ENCODE data around the gene PRDM1. TPM values are rescaled to one million over a fixed set of nuclear protein-coding genes. Genes with fewer than 3 reads are reported as not detected.

The PRDM1 gene
- total and polyA plus RNA-seq, 2 donors (not counting 1 experiment from before 2014, with no cell fraction given): 6.9 to 9.6 TPM

GRCh38 chr6:106128981-106129781 lies 43.0 kb downstream of the PRDM1 start:
- Histone ChIP-seq H3K36me3 (replicated peaks in 1 of 2; ENCODE audit: control extremely low read depth in 1 of 2, control insufficient read depth in 1 of 2, extremely low read depth in 1 of 2, insufficient read depth in 2 of 2, low read length in 1 of 2) (no peaks in the 10 kb centered on the region), H3K9ac (ENCODE audit: low read length) (no peak overlapping the region), H3K27me3 (replicated peaks in 1 of 4; ENCODE audit: control extremely low read depth in 1 of 4, control insufficient read depth in 3 of 4, insufficient read depth in 4 of 4, low read length in 3 of 4) (no peaks in the 10 kb centered on the region), H4K20me1 (ENCODE audit: control insufficient read depth, insufficient read depth, low read length, poor library complexity, severe bottlenecking) (no peaks in the 10 kb centered on the region), H3K4me3 (ENCODE audit: control extremely low read depth in 1 of 5, extremely low read depth in 1 of 5, insufficient read depth in 1 of 5, low read depth in 2 of 5, low read length in 4 of 5) (no peak overlapping the region), H3K9me3 (ENCODE audit: control extremely low read depth in 1 of 3, control insufficient read depth in 2 of 3, insufficient read depth in 1 of 3, low read length in 2 of 3) (no peaks in the 10 kb centered on the region), H3K79me2 (ENCODE audit: control insufficient read depth, insufficient read depth, low read length) (no peaks in the 10 kb centered on the region), H3K27ac (ENCODE audit: low read length in 2 of 2) (no peak overlapping the region), H3K4me2 (replicated peaks; ENCODE audit: low read depth, low read length, poor library complexity, severe bottlenecking) (no peak overlapping the region), H3K4me1 (ENCODE audit: control insufficient read depth in 2 of 2, insufficient read depth in 2 of 2, low read length in 2 of 2) (peaks cover 6 to 13% of the 10 kb centered on the region in 2 donors), H2AFZ (ENCODE audit: insufficient read depth, low read depth, low read length, poor library complexity, severe bottlenecking) (no peak overlapping the region)
- Mint-ChIP-seq H3K4me3 (no peak overlapping the region), H3K4me1 (peaks cover 22% of the 10 kb centered on the region), H3K9me3 (ENCODE audit: insufficient read depth) (no peaks in the 10 kb centered on the region), H3K27me3 (no peaks in the 10 kb centered on the region), H3K27ac (no peak overlapping the region)
- CTCF ChIA-PET: no interaction called here
- TF ChIP-seq EZH2 (IDR thresholded peaks at IDR 0.05; ENCODE audit: borderline replicate concordance, insufficient read depth, low read depth, low read length, poor library complexity, severe bottlenecking) (no peak), CTCF (IDR thresholded peaks at IDR 0.05) (no peak)
- no peak for ATAC-seq (ENCODE audit: low read depth)
- POLR2A ChIA-PET: no interaction called here
- intact Hi-C loops (cut with micrococcal nuclease): no loop called here
- no peak for DNase-seq
- WGBS (ENCODE audit: insufficient coverage): 97% methylated on average over 5 of the region's 9 CpGs

- WGBS (ENCODE audit: insufficient coverage): 84% methylated on average over 8 of the region's 10 CpGs
- H3K4me1 ChIP-seq (ENCODE audit: control insufficient read depth in 2 of 2, insufficient read depth in 2 of 2, low read length in 2 of 2): no peaks in the 10 kb centered on the region
- H3K4me2 ChIP-seq (replicated peaks; ENCODE audit: low read depth, low read length, poor library complexity, severe bottlenecking): no peak overlapping the region
- H3K79me2 ChIP-seq (ENCODE audit: control insufficient read depth, insufficient read depth, low read length): no peaks in the 10 kb centered on the region
- Mint-ChIP-seq H3K9me3 (ENCODE audit: insufficient read depth) (no peaks in the 10 kb centered on the region), H3K27me3 (peaks cover 3% of the 10 kb centered on the region), H3K4me3 (no peak overlapping the region), H3K27ac (no peak overlapping the region), H3K4me1 (no peaks in the 10 kb centered on the region)
- no peak overlapping the region for H3K4me3 ChIP-seq (ENCODE audit: control extremely low read depth in 1 of 5, extremely low read depth in 1 of 5, insufficient read depth in 1 of 5, low read depth in 2 of 5, low read length in 4 of 5)
- H3K27ac ChIP-seq (ENCODE audit: low read length in 2 of 2): no peak overlapping the region
- no peaks in the 10 kb centered on the region for H3K27me3 ChIP-seq (replicated peaks in 1 of 4; ENCODE audit: control extremely low read depth in 1 of 4, control insufficient read depth in 3 of 4, insufficient read depth in 4 of 4, low read length in 3 of 4)
- ChIA-PET CTCF (no interaction called here), POLR2A (no interaction called here)
- no peaks in the 10 kb centered on the region for H3K9me3 ChIP-seq (ENCODE audit: control extremely low read depth in 1 of 3, control insufficient read depth in 2 of 3, insufficient read depth in 1 of 3, low read length in 2 of 3)
- no peak overlapping the region for H3K9ac ChIP-seq (ENCODE audit: low read length)
- H2AFZ ChIP-seq (ENCODE audit: insufficient read depth, low read depth, low read length, poor library complexity, severe bottlenecking): no peak overlapping the region
- intact Hi-C loops (cut with micrococcal nuclease): no loop called here
- no peak for TF ChIP-seq CTCF (IDR thresholded peaks at IDR 0.05)
- TF ChIP-seq EZH2 (IDR thresholded peaks at IDR 0.05; ENCODE audit: borderline replicate concordance, insufficient read depth, low read depth, low read length, poor library complexity, severe bottlenecking): no peak
- H4K20me1 ChIP-seq (ENCODE audit: control insufficient read depth, insufficient read depth, low read length, poor library complexity, severe bottlenecking): no peaks in the 10 kb centered on the region
- no peak for ATAC-seq (ENCODE audit: low read depth)
- DNase-seq: no peak
- no peaks in the 10 kb centered on the region for H3K36me3 ChIP-seq (replicated peaks in 1 of 2; ENCODE audit: control extremely low read depth in 1 of 2, control insufficient read depth in 1 of 2, extremely low read depth in 1 of 2, insufficient read depth in 2 of 2, low read length in 1 of 2)
These were observed 46.1 kb downstream of the PRDM1 start for GRCh38 chr6:106132153-106132698.
